IMR-90 (cell line): ENCODE results near the gene RABGGTA. TPM values are rescaled to one million over a fixed set of nuclear protein-coding genes. Genes with fewer than 3 reads are reported as not detected.

Source experiments
- ATAC-seq: fragments of 200-7000 bp; cut with Tn5 transposase; 2 replicates; pipeline ENCODE4 v1.9.1; 2020; ENCODE audit warnings: low read depth, mild to moderate bottlenecking, moderate library complexity
- BruUV-seq: library from RNA; stranded (reverse); fragments of 400-500 nt; replicated peaks from 2 replicates; lab custom pipeline; 2021; lab: Mats Ljungman, UMichigan
- CTCF ChIA-PET: fragments of 300-600 bp; formaldehyde crosslinking; extraction: SDS; loops from one replicate; lab custom pipeline; 2021; ENCODE audit warnings: antibody characterized with exemption; lab: Yijun Ruan, JAX
- POLR2A ChIA-PET: fragments of 300-600 bp; sonication (Branson Sonifier 250); formaldehyde crosslinking; loops from one replicate; lab custom pipeline; 2022; ENCODE audit warnings: antibody characterized with exemption; ENCODE audit not compliant: unreplicated experiment; lab: Charles Lee
- DNase-seq: peaks from one replicate; pipeline ENCODE4 v3.0.0; 2013
- H2AFZ ChIP-seq: replicated peaks from 2 replicates; pipeline ENCODE3; 2013; ENCODE audit warnings: low read length, mild to moderate bottlenecking; ENCODE audit not compliant: poor library complexity
- H2AK5ac ChIP-seq: 2 replicates; pipeline ENCODE4 v1.6.1; 2013; ENCODE audit warnings: low read depth, low read length, inconsistent platforms
- H2AK9ac ChIP-seq: replicated peaks from 2 replicates; pipeline ENCODE3; 2013; ENCODE audit warnings: mild to moderate bottlenecking, low read depth, low read length, moderate library complexity; ENCODE audit not compliant: poor library complexity
- H2BK120ac ChIP-seq: 2 replicates; pipeline ENCODE4 v1.6.1; 2013; ENCODE audit warnings: low read depth, low read length, inconsistent platforms
- H2BK15ac ChIP-seq: 3 replicates; pipeline ENCODE4 v1.6.1; 2013; ENCODE audit warnings: low read depth, low read length, inconsistent platforms
- H2BK20ac ChIP-seq: 2 replicates; pipeline ENCODE4 v1.6.1; 2013; ENCODE audit warnings: low read depth, mild to moderate bottlenecking, inconsistent platforms, low read length, moderate library complexity
- H2BK5ac ChIP-seq: 2 replicates; pipeline ENCODE4 v1.6.1; 2013; ENCODE audit warnings: mild to moderate bottlenecking, low read depth, low read length, inconsistent platforms; ENCODE audit not compliant: poor library complexity, severe bottlenecking
- H3K14ac ChIP-seq: replicated peaks from 2 replicates; pipeline ENCODE4 v1.6.1; 2013; ENCODE audit warnings: low read depth, low read length, inconsistent platforms
- H3K18ac ChIP-seq: 2 replicates; pipeline ENCODE4 v1.6.1; 2013; ENCODE audit warnings: low read depth, low read length, control low read depth
- H3K23ac ChIP-seq: 2 replicates; pipeline ENCODE4 v1.6.1; 2013; ENCODE audit warnings: low read depth, low read length, inconsistent platforms
- H3K27ac ChIP-seq: 2 replicates; pipeline ENCODE4 v1.5.1; 2013; ENCODE audit warnings: mild to moderate bottlenecking, control low read depth, low read length; ENCODE audit not compliant: insufficient read depth
- H3K27me3 ChIP-seq: 2 replicates; pipeline ENCODE4 v1.6.1; 2013; ENCODE audit warnings: low read length; ENCODE audit not compliant: control insufficient read depth, insufficient read depth
- H3K36me3 ChIP-seq: 2 replicates; pipeline ENCODE4 v1.6.1; 2013; ENCODE audit warnings: low read length, mixed read lengths; ENCODE audit not compliant: control insufficient read depth, insufficient read depth
- H3K4ac ChIP-seq: 2 replicates; pipeline ENCODE4 v1.6.1; 2013; ENCODE audit warnings: low read depth, low read length, inconsistent platforms
- H3K4me1 ChIP-seq: 2 replicates; pipeline ENCODE4 v1.6.1; 2013; ENCODE audit warnings: low read length, mixed read lengths; ENCODE audit not compliant: control insufficient read depth, insufficient read depth
- H3K4me2 ChIP-seq: 2 replicates; pipeline ENCODE4 v1.6.1; 2013; ENCODE audit warnings: low read depth, mild to moderate bottlenecking, control low read depth, low read length, moderate library complexity
- H3K4me3 ChIP-seq: 2 replicates; pipeline ENCODE4 v1.5.1; 2013; ENCODE audit warnings: low read depth, mild to moderate bottlenecking, control low read depth, low read length, moderate library complexity; ENCODE audit not compliant: insufficient read depth
- H3K56ac ChIP-seq: 2 replicates; pipeline ENCODE4 v1.6.1; 2013; ENCODE audit warnings: low read length, inconsistent platforms; ENCODE audit not compliant: insufficient read depth; ENCODE audit errors: extremely low read depth
- H3K79me1 ChIP-seq, 2 experiments: 2 replicates each; pipeline ENCODE4 v1.6.1; 2013; ENCODE audit warnings: low read length in 2 of 2, inconsistent platforms in 1 of 2, low read depth in 1 of 2
- H3K9ac ChIP-seq: 2 replicates; pipeline ENCODE4 v1.6.1; 2013; ENCODE audit warnings: low read depth, low read length, control low read depth
- H3K9me1 ChIP-seq: 2 replicates; pipeline ENCODE4 v1.6.1; 2013; ENCODE audit warnings: low read length, inconsistent platforms; ENCODE audit not compliant: insufficient read depth
- H3K9me3 ChIP-seq: 2 replicates; pipeline ENCODE4 v1.6.1; 2013; ENCODE audit warnings: low read length; ENCODE audit not compliant: control insufficient read depth, insufficient read depth
- H4K20me1 ChIP-seq: 2 replicates; pipeline ENCODE4 v1.6.1; 2013; ENCODE audit warnings: low read length, inconsistent platforms; ENCODE audit not compliant: insufficient read depth
- H4K5ac ChIP-seq: 2 replicates; pipeline ENCODE4 v1.6.1; 2013; ENCODE audit warnings: mild to moderate bottlenecking, low read depth, low read length, control low read depth
- H4K8ac ChIP-seq, 2 experiments: 2 replicates each; pipeline ENCODE4 v1.6.1; 2013; ENCODE audit warnings: low read depth in 2 of 2, low read length in 2 of 2, control low read depth in 1 of 2, inconsistent platforms in 1 of 2
- H4K91ac ChIP-seq: 2 replicates; pipeline ENCODE4 v1.6.1; 2013; ENCODE audit warnings: low read depth, low read length, inconsistent platforms; ENCODE audit not compliant: insufficient read depth
- BHLHE40 ChIP-seq: fragments of 150-350 bp; IDR thresholded peaks from 2 replicates; pipeline ENCODE4 v1.6.1; 2016; ENCODE audit warnings: mild to moderate bottlenecking, low read depth, low read length
- CEBPB ChIP-seq: IDR thresholded peaks from 2 replicates; pipeline ENCODE4 v1.6.1; 2012; ENCODE audit warnings: low read depth, low read length, improper control_type of control experiment
- CHD1 ChIP-seq: IDR thresholded peaks from 2 replicates; pipeline ENCODE4 v1.6.1; 2012; ENCODE audit warnings: low read depth, low read length, improper control_type of control experiment
- CTCF ChIP-seq: conservative IDR thresholded peaks from 2 replicates; pipeline ENCODE4 v1.5.1; 2012; ENCODE audit warnings: mild to moderate bottlenecking, low read depth, low read length, improper control_type of control experiment
- ELK1 ChIP-seq: fragments of 150-350 bp; IDR thresholded peaks from 2 replicates; pipeline ENCODE4 v1.6.1; 2016; ENCODE audit warnings: low read depth, mild to moderate bottlenecking, low read length, moderate library complexity, borderline replicate concordance
- FOS ChIP-seq: fragments of 150-350 bp; IDR thresholded peaks from 2 replicates; pipeline ENCODE4 v1.6.1; 2016; ENCODE audit warnings: low read depth, low read length
- MAFK ChIP-seq: IDR thresholded peaks from 2 replicates; pipeline ENCODE4 v1.6.1; 2012; ENCODE audit warnings: low read depth, low read length, improper control_type of control experiment
- MAZ ChIP-seq: IDR thresholded peaks from 2 replicates; pipeline ENCODE4 v1.6.1; 2012; ENCODE audit warnings: low read depth, mild to moderate bottlenecking, low read length, improper control_type of control experiment, moderate library complexity, borderline replicate concordance
- MXI1 ChIP-seq: IDR thresholded peaks from 2 replicates; pipeline ENCODE4 v1.6.1; 2012; ENCODE audit warnings: low read depth, mild to moderate bottlenecking, low read length, moderate library complexity, borderline replicate concordance
- NFE2L2 ChIP-seq: fragments of 150-350 bp; IDR thresholded peaks from 2 replicates; pipeline ENCODE4 v1.6.1; 2016; ENCODE audit warnings: low read depth, mild to moderate bottlenecking, low read length
- POLR2A ChIP-seq: IDR thresholded peaks from 2 replicates; pipeline ENCODE4 v1.6.1; 2012; ENCODE audit warnings: mild to moderate bottlenecking, low read depth, low read length
- RCOR1 ChIP-seq: IDR thresholded peaks from 2 replicates; pipeline ENCODE4 v1.6.1; 2012; ENCODE audit warnings: mild to moderate bottlenecking, low read length, improper control_type of control experiment; ENCODE audit not compliant: insufficient replicate concordance
- RFX5 ChIP-seq: IDR thresholded peaks from 2 replicates; pipeline ENCODE4 v1.8.0; 2012; ENCODE audit warnings: low read depth, mild to moderate bottlenecking, low read length, moderate library complexity
- SMC3 ChIP-seq: fragments of 150-350 bp; IDR thresholded peaks from 2 replicates; pipeline ENCODE4 v1.6.1; 2016; ENCODE audit warnings: low read depth, mild to moderate bottlenecking, antibody characterized with exemption, low read length, moderate library complexity
- USF2 ChIP-seq: fragments of 150-350 bp; IDR thresholded peaks from 2 replicates; pipeline ENCODE4 v1.6.1; 2017; ENCODE audit warnings: mild to moderate bottlenecking, antibody characterized with exemption, low read length, low read depth
- WGBS, 2 experiments: methylation state at CpG; one replicate each; pipeline versions ENCODE4 v1.1.5 to v1.1.7; 2013; ENCODE audit warnings: missing lambda C conversion rate in 2 of 2; ENCODE audit not compliant: insufficient read length in 1 of 2; ENCODE audit errors: extremely low coverage in 2 of 2; 5-methylcytosine and 5-hydroxymethylcytosine counted together
- dilution Hi-C: fragments of 300-500 bp; cut with HindIII; formaldehyde crosslinking; loops from one replicate; pipeline ENCODE4 v1.14.3; 2018; ENCODE audit warnings: low sequenced_read_pairs; ENCODE audit not compliant: unreplicated experiment
- in situ Hi-C: fragments of 300-500 bp; cut with MboI; formaldehyde crosslinking; loops from 3 replicates; pipeline ENCODE4 v1.14.3; 2019; ENCODE audit warnings: low sequenced_read_pairs, inconsistent platforms, mixed read lengths
- intact Hi-C: fragments of 100-400 bp; cut with micrococcal nuclease; formaldehyde crosslinking; loops from 2 replicates; pipeline ENCODE4 v1.10.0; 2022
- polyA plus RNA-seq, 3 experiments: library from polyadenylated mRNA; depleted of rRNA; stranded (reverse); fragments of >200 nt; gene quantifications; 2 replicates each; pipeline ENCODE4 v1.2.3, GENCODE V29; 2012; ENCODE audit warnings: low replicate concordance in 1 of 3
- total RNA-seq: library from RNA; depleted of rRNA; stranded (reverse); fragments of >200 nt; gene quantifications from 2 replicates; pipeline ENCODE4 v1.2.3, GENCODE V29; 2012

RABGGTA gene
- total and polyA plus RNA-seq, 2 of the 4 experiments (the other 2 are of a cell fraction) = 25.6 to 55.6 TPM

- Histone ChIP-seq H3K4me1 (no peaks in the 10 kb centered on the region), H2BK5ac (no peak overlapping the region), H3K14ac (no peak overlapping the region), H3K9me1 (no peaks in the 10 kb centered on the region; the same call in 1 of the 2 replicates), H3K27ac (no peak overlapping the region), H3K4ac (no peak overlapping the region), H3K27me3 (no peaks in the 10 kb centered on the region), H3K79me1 (no peaks in the 10 kb centered on the region; a peak in 1 of 4 replicates), H4K91ac (no peak overlapping the region), H3K36me3 (peaks cover 24% of the 10 kb centered on the region), H4K20me1 (no peaks in the 10 kb centered on the region; the same call in 1 of the 2 replicates), H3K9me3 (no peaks in the 10 kb centered on the region), H4K8ac (no peak overlapping the region), H3K56ac (no peak overlapping the region), H3K18ac (no peak overlapping the region), H2AFZ (no peak overlapping the region), H2BK20ac (no peak overlapping the region), H4K5ac (no peak overlapping the region), H2BK15ac (no peak overlapping the region), H3K4me3 (no peak overlapping the region), H2BK120ac (no peak overlapping the region), H3K23ac (no peak overlapping the region), H2AK9ac (no peak overlapping the region), H2AK5ac (no peak overlapping the region), H3K4me2 (no peak overlapping the region), H3K9ac (no peak overlapping the region)
- in situ Hi-C loops = no loop called here
- intact Hi-C loops = loop anchor here (10.0 kb wide), 1 partner anchor 305 kb away; the partner anchor contains the start of gene DHRS4L2
- DNase-seq (no peak), ATAC-seq (no peak)
- dilution Hi-C loops = no loop called here
- WGBS, 2 experiments = 0% methylated on average over 1 of the region's 6 CpGs; no CpG with 5 or more reads in 1 of the 2 experiments
- CTCF ChIA-PET = interaction anchor here (1.3 kb wide), 1 partner anchor 47 kb away, joined by 4 read pairs; the partner anchor contains the start of gene TINF2
- BruUV-seq = no TSS peak
- POLR2A ChIA-PET = interaction anchor here (0.7 kb wide), 1 partner anchor 47 kb away, joined by 4 read pairs; the partner anchor contains the start of gene TINF2
- TF ChIP-seq CEBPB (no peak), BHLHE40 (no peak), RCOR1 (no peak), CHD1 (no peak), MXI1 (no peak), ELK1 (no peak), USF2 (no peak), RFX5 (no peak), CTCF (no peak), MAZ (no peak), NFE2L2 (no peak), MAFK (no peak), POLR2A (no peak), FOS (no peak), SMC3 (no peak)
Observed at GRCh38 chr14:24289649-24290280, 18.4 kb upstream of the RABGGTA start.
